Choroid plexus epithelial cell (primary cell): ENCODE data around the gene PODN.

Experiments
- DNase-seq: peaks from one replicate; pipeline ENCODE4 v3.0.0-alpha.2; 2010; ENCODE audit warnings: low read depth
- H3K4me3 ChIP-seq: 2 replicates; pipeline ENCODE4 v1.5.1; 2011; ENCODE audit warnings: low read depth, mild to moderate bottlenecking, control low read depth, low read length, moderate library complexity
- TF ChIP-seq, protein P1 (sequence below): conservative IDR thresholded peaks from 2 replicates; pipeline ENCODE4 v1.5.1; 2011; ENCODE audit warnings: low read depth, mild to moderate bottlenecking, control low read depth, inconsistent platforms, low read length, moderate library complexity

Gene PODN

DNA sequence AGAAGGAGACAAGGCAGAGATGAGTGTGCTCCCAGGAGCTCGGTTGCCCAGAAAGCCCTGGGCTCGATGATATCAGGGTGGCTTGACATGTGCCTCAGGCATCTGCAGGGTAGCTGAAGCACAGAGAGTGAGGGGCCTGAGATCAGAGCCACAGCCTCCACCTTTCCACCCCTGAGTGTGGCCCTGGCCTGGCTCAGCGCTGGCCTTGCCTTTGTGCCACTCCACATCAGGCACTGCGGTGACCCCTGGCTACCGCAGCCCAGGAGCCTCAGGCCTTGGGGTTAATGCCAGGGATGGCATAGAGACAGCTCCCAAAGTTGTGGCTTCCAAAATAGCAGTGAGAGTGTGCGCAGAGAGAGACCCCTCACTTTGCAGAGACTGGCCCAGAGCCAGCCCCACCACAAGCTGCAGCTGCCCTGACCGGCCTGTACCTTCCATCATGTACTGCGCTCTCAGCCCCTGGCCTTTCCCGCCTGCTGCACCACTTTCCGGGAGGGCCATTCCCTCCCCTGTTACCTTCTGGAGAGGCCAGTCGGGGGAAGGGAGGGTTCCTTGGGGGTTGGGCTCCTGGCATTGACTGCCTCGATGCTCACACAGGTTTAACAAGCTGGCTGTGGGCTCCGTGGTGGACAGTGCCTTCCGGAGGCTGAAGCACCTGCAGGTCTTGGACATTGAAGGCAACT, 19.5 kb downstream of the PODN start:
- no peak overlapping the region for H3K4me3 ChIP-seq
- no peak for DNase-seq

DNA sequence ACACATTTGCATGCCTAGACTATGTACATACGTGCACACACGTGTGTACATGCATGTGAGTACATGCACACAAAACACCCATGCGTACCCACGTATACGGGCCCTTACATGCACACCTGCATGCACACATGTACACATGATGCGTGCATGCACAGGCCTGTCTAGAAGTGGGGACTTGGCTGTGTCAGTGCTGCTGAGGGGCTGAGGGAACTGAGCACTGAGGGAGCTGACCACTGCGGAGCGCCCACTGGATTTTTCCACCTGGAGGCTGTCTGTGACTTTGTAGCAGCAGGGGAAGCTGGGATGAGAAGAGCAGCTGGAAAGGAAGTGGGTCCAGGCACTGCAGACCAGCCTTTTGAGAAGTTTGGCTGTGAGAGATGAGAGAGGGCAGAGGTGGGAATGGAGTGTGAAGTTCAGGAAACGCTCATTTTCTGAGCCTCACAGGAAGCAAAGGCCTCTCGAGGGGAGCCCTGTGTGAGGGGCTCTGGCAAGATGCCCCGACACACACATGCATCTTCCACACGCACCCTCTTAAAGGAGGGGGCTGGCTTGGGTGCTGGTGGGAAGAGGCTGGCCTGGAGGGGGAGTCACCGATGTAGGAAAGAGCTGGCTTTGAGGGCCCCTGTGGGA, 20.9 kb downstream of the PODN start:
- TF ChIP-seq, protein P1, sequence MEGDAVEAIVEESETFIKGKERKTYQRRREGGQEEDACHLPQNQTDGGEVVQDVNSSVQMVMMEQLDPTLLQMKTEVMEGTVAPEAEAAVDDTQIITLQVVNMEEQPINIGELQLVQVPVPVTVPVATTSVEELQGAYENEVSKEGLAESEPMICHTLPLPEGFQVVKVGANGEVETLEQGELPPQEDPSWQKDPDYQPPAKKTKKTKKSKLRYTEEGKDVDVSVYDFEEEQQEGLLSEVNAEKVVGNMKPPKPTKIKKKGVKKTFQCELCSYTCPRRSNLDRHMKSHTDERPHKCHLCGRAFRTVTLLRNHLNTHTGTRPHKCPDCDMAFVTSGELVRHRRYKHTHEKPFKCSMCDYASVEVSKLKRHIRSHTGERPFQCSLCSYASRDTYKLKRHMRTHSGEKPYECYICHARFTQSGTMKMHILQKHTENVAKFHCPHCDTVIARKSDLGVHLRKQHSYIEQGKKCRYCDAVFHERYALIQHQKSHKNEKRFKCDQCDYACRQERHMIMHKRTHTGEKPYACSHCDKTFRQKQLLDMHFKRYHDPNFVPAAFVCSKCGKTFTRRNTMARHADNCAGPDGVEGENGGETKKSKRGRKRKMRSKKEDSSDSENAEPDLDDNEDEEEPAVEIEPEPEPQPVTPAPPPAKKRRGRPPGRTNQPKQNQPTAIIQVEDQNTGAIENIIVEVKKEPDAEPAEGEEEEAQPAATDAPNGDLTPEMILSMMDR = no peak
- H3K4me3 ChIP-seq = no peak overlapping the region
- no peak for DNase-seq

More for the DNA sequence above, 19.5 kb downstream of the PODN start:
- TF ChIP-seq, protein P1 = no peak

DNA sequence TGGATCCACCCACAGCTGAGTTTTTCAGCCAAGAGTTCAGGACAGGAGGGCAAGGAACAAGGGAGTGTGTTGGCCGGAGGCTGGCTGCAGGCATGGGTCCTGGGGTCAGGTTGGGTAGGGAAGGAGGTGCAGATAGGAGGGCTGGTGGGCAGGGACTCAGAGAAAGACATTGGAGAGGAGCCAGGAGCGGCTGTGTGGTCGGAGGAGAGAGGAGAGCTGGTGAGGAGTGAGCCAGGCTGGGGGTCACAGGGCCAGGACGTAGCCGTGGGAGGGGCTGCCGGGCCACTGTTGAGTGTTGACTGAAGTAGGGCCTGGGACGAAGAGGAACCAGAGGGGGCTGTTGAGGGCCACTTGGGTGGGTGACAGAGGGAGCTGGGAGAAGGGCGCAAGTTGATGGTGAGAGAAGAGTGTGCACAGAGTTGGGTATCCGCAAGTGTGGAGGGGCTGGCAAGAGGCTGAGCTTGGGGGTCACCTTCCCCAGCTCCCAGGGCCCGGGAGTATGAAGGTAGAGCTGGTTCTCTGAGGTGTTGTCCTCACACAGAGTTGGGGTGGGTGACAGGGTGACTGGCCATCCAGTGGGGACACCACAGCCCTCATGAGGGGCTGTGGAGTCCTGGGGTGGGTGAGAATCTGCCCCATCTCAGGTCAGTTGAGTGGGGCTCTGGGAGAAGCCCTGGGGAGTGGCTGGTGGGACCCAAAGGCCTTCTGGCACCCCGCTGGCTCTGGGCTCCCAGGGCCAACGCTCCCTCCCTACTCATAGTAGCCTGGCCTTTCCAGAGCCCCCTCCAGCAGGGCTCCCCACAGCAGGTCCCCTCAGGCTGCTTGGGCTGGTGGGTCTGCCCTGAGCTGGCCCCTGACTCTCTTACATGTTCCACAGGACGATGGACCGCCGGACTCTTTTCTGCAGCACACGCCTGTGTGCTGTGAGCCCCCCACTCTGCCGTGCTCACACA, 21.9 kb downstream of the PODN start:
- no peak for DNase-seq
- TF ChIP-seq, protein P1 = no peak
- H3K4me3 ChIP-seq = no peak overlapping the region

DNA sequence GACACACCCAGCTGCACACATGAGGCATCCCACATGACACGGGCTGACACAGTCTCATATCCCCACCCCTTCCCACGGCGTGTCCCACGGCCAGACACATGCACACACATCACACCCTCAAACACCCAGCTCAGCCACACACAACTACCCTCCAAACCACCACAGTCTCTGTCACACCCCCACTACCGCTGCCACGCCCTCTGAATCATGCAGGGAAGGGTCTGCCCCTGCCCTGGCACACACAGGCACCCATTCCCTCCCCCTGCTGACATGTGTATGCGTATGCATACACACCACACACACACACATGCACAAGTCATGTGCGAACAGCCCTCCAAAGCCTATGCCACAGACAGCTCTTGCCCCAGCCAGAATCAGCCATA, 22.6 kb downstream of the PODN start:
- no peak overlapping the region for H3K4me3 ChIP-seq
- DNase-seq = no peak
- TF ChIP-seq, protein P1 = no peak

DNA sequence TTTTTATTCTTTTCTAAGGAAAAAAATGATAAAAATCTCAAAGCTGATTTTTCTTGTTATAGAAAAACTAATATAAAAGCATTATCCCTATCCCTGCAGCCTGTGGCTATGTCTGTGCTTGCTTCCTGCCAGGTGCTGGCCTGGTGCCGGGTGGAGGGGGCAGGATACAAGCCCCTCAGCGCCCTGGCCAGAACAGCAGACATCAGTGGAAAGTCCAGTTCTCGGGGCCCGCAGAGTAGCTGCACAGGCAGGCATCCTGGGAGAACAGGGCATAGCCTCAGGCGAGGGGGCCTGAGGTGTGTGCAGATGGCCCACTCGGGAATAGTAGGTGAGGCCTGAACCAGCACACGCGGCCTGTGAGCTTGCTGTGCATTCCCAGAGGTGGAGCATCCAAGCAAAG, 23.4 kb downstream of the PODN start:
- H3K4me3 ChIP-seq = no peak overlapping the region
- no peak for DNase-seq
- TF ChIP-seq, protein P1 = no peak

DNA sequence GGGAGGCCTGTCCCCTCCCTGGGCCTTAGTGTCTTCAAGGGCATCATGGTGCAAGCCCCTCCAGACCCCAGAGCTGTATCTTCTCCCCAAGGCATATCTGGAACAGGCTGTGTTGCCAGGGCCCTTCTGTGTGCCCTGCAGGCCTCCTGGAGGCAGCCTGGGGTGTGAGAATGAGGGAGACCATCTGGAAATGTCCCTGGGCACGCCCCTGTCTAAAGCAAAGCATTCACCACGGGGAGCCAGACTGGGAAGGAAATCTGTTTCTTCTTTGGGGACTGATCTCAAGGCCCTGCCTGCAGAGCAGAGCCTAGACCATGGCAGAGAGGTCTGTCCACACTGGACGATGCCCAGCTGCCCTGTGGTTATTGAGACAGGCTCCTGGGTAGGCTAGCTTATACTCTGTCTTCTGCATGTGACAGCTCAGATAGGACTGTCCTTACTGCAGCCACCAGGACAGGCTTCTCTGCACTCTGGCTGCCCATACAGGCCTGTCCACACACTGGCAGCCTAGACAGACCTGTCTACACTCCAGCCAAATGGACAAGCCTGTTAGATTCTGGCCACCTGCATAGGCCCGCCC, 24.6 kb downstream of the PODN start:
- peak; percentile 46 for DNase-seq
- TF ChIP-seq, protein P1 = no peak
- no peak overlapping the region for H3K4me3 ChIP-seq
